Measurements from ENCODE around the gene CENPC.
"Not testable (repeated sequence)": the region's sequence is repeated elsewhere in the genome, so short reads cannot be mapped to it uniquely, and the experiment has no call there.

Gene CENPC

DNA sequence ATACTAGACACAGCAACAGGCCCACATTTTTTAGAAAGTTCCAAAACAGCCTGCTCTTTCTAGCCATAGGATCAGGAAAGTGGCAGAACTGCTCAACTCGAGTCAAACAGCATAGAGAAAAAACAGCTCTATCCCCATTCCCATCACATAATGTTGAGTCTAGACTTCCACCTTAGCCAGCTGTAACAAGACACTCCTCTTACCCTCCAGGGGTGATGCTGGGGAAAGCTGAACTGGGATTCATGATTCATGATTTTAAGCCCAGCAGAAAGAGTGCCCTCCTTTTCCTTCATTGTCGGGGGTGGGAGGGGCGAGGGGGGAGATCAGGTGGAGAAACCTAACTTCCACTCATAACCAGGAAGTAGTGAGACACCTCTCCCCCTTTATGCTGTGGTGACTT is 86.1 kb downstream of the CENPC start:
- H3K9me3 ChIP-seq (ENCODE audit: control insufficient read depth in 1 of 2, low read length in 2 of 2), result no peaks in the 10 kb centered on the region
- no peak overlapping the region for H3K9ac ChIP-seq (ENCODE audit: low read depth in 1 of 2, low read length in 2 of 2)
- no peaks in the 10 kb centered on the region for H3K27me3 ChIP-seq (ENCODE audit: control insufficient read depth in 1 of 2, insufficient read depth in 2 of 2, low read length in 2 of 2)
- no peak overlapping the region for H3K27ac ChIP-seq (ENCODE audit: low read depth, low read length)
- H3K36me3 ChIP-seq (ENCODE audit: control insufficient read depth in 1 of 2, insufficient read depth in 2 of 2, low read length in 2 of 2), result peaks cover 0 to 10% of the 10 kb centered on the region in 2 donors
- H3K4me1 ChIP-seq (ENCODE audit: control insufficient read depth in 1 of 2, insufficient read depth in 2 of 2, low read length in 2 of 2), result no peaks in the 10 kb centered on the region
- H3K4me3 ChIP-seq (ENCODE audit: low read depth in 1 of 2, low read length in 2 of 2), result no peak overlapping the region

DNA sequence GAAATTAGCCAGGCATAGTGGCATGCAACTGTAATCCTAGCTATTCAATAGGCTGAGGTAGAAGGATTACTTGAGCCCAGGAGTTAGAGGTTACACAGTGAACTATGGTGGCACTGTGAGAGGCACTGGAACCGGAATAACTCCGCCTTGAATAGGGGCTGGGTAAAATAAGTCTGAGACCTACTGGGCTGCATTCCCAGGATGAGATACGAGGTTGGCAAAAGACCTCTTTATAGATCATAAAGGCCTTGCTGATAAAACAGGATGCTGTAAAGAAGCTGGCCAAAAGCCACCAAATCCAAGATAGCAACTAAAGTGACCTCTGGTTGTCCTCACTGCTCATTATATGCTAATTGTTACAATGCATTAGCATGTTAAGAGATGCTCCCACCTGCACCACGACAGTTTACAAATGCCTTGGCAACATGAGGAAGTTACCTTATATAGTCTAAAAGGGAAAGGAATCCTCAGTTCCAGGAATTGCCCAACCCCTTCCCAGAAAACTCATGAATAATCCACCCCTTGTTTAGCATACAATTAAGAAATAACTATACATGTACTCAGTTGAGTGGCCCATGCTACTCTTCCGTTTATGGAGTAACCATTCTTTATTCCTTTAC is 88.6 kb downstream of the CENPC start:
- no peak overlapping the region for H3K4me3 ChIP-seq (ENCODE audit: low read depth in 1 of 2, low read length in 2 of 2)
- no peak overlapping the region for H3K27ac ChIP-seq (ENCODE audit: low read depth, low read length)
- H3K4me1 ChIP-seq (ENCODE audit: control insufficient read depth in 1 of 2, insufficient read depth in 2 of 2, low read length in 2 of 2), result peaks cover 0 to 4% of the 10 kb centered on the region in 2 donors
- peaks cover 0 to 10% of the 10 kb centered on the region in 2 donors for H3K36me3 ChIP-seq (ENCODE audit: control insufficient read depth in 1 of 2, insufficient read depth in 2 of 2, low read length in 2 of 2)
- no peaks in the 10 kb centered on the region for H3K9me3 ChIP-seq (ENCODE audit: control insufficient read depth in 1 of 2, low read length in 2 of 2)
- no peaks in the 10 kb centered on the region for H3K27me3 ChIP-seq (ENCODE audit: control insufficient read depth in 1 of 2, insufficient read depth in 2 of 2, low read length in 2 of 2)
- no peak overlapping the region for H3K9ac ChIP-seq (ENCODE audit: low read depth in 1 of 2, low read length in 2 of 2)

- not testable (repeated sequence) for H3K9me3 ChIP-seq (ENCODE audit: control insufficient read depth in 1 of 2, low read length in 2 of 2); H3K9ac ChIP-seq (ENCODE audit: low read depth in 1 of 2, low read length in 2 of 2); H3K4me3 ChIP-seq (ENCODE audit: low read depth in 1 of 2, low read length in 2 of 2); H3K4me1 ChIP-seq (ENCODE audit: control insufficient read depth in 1 of 2, insufficient read depth in 2 of 2, low read length in 2 of 2); H3K27me3 ChIP-seq (ENCODE audit: control insufficient read depth in 1 of 2, insufficient read depth in 2 of 2, low read length in 2 of 2)
- peaks cover 0 to 11% of the 10 kb centered on the region in 2 donors for H3K36me3 ChIP-seq (ENCODE audit: control insufficient read depth in 1 of 2, insufficient read depth in 2 of 2, low read length in 2 of 2)
- H3K27ac ChIP-seq (ENCODE audit: low read depth, low read length), result peak overlapping the region; percentile 1
Observed at GRCh38 chr4:67452846-67453205, 92.5 kb downstream of the CENPC start.

DNA sequence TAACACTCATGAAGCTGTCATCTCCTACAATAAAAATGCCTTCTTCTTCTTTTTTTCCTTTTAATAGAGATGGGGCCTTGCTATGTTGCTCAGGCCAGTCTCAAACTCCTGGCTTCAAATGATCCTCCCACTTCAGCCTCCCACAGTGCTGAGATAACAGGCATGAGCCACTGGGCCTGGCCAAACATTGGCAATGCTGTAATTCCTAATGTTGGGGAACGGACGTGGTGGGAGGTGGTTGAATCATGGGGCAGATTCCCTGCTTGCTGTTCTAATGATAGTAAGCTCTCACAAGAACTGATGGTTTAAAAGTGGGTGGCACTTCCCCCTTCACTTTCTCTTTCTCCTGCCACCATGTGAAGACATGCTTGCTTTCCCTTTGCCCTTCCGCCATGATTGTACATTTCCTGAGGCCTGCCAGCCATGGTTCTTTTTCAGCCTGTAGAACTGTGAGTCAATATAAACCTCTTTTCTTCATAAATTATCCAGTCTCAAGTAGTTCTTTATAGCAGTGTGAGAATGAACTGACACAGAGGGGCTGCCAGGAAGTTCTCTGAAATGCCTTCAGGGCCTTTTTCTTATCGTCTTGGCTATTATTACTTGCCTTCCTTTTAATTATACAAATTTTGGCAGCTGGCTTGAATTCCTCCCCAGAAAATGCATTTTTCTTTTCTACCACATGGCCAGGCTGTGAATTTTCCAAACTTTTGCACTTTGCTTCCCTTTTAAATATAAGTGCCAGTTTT is 93.0 kb downstream of the CENPC start:
- peaks cover 0 to 4% of the 10 kb centered on the region in 2 donors for H3K4me1 ChIP-seq (ENCODE audit: control insufficient read depth in 1 of 2, insufficient read depth in 2 of 2, low read length in 2 of 2)
- H3K4me3 ChIP-seq (ENCODE audit: low read depth in 1 of 2, low read length in 2 of 2), result no peak overlapping the region
- H3K36me3 ChIP-seq (ENCODE audit: control insufficient read depth in 1 of 2, insufficient read depth in 2 of 2, low read length in 2 of 2), result peaks cover 0 to 10% of the 10 kb centered on the region in 2 donors
- no peaks in the 10 kb centered on the region for H3K27me3 ChIP-seq (ENCODE audit: control insufficient read depth in 1 of 2, insufficient read depth in 2 of 2, low read length in 2 of 2)
- H3K9ac ChIP-seq (ENCODE audit: low read depth in 1 of 2, low read length in 2 of 2), result no peak overlapping the region
- no peak overlapping the region for H3K27ac ChIP-seq (ENCODE audit: low read depth, low read length)
- no peaks in the 10 kb centered on the region for H3K9me3 ChIP-seq (ENCODE audit: control insufficient read depth in 1 of 2, low read length in 2 of 2)

DNA sequence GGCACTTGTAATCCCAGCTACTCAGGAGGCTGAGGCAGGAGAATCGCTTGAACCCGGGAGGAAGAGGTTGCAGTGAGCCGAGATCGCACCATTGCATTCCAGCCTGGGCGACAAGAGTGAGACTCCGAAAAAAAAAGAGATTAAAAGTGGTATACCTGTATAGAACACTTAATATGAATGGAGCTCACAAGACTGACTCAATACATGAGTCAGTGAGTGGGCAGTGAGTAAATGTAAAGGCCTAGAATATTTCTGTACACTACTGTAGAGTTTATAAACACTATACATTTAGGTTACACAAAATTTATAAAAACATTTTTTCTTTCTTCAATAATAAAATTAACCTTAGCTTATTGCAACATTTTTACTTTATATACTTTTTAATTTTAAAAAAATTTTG is 93.8 kb downstream of the CENPC start:
- H3K36me3 ChIP-seq (ENCODE audit: control insufficient read depth in 1 of 2, insufficient read depth in 2 of 2, low read length in 2 of 2), result peaks cover 0 to 4% of the 10 kb centered on the region in 2 donors
- no peaks in the 10 kb centered on the region for H3K27me3 ChIP-seq (ENCODE audit: control insufficient read depth in 1 of 2, insufficient read depth in 2 of 2, low read length in 2 of 2)
- H3K4me1 ChIP-seq (ENCODE audit: control insufficient read depth in 1 of 2, insufficient read depth in 2 of 2, low read length in 2 of 2), result peaks cover 0 to 4% of the 10 kb centered on the region in 2 donors
- H3K27ac ChIP-seq (ENCODE audit: low read depth, low read length), result no peak overlapping the region
- H3K4me3 ChIP-seq (ENCODE audit: low read depth in 1 of 2, low read length in 2 of 2), result no peak overlapping the region
- H3K9me3 ChIP-seq (ENCODE audit: control insufficient read depth in 1 of 2, low read length in 2 of 2), result no peaks in the 10 kb centered on the region
- no peak overlapping the region for H3K9ac ChIP-seq (ENCODE audit: low read depth in 1 of 2, low read length in 2 of 2)

- Histone ChIP-seq H3K4me3 (ENCODE audit: low read depth in 1 of 2, low read length in 2 of 2) (no peak overlapping the region), H3K36me3 (ENCODE audit: control insufficient read depth in 1 of 2, insufficient read depth in 2 of 2, low read length in 2 of 2) (peaks cover 0 to 4% of the 10 kb centered on the region in 2 donors), H3K4me1 (ENCODE audit: control insufficient read depth in 1 of 2, insufficient read depth in 2 of 2, low read length in 2 of 2) (peaks cover 0 to 4% of the 10 kb centered on the region in 2 donors), H3K9me3 (ENCODE audit: control insufficient read depth in 1 of 2, low read length in 2 of 2) (no peaks in the 10 kb centered on the region), H3K27me3 (ENCODE audit: control insufficient read depth in 1 of 2, insufficient read depth in 2 of 2, low read length in 2 of 2) (no peaks in the 10 kb centered on the region), H3K27ac (ENCODE audit: low read depth, low read length) (no peak overlapping the region), H3K9ac (ENCODE audit: low read depth in 1 of 2, low read length in 2 of 2) (no peak overlapping the region)
Observed at GRCh38 chr4:67448621-67449020, 96.7 kb downstream of the CENPC start.

DNA sequence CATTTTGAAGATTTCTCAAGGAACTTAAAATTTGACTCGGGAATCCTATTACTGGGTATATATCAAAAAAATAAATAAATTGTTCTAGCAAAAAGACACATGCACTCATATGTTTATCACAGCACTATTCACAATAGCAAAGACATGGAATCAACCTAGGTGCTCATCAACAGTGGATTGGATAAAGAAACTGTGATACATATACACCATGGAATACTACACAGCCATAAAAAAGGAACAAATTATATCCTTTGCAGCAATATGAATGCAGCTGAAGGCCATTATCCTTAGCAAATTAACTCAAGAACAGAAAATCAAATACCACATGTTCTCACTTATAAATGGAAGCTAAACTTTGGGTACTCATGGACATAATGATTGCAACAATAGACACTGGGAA is 97.4 kb downstream of the CENPC start:
- peaks cover 0 to 4% of the 10 kb centered on the region in 2 donors for H3K36me3 ChIP-seq (ENCODE audit: control insufficient read depth in 1 of 2, insufficient read depth in 2 of 2, low read length in 2 of 2)
- no peak overlapping the region for H3K27ac ChIP-seq (ENCODE audit: low read depth, low read length)
- no peaks in the 10 kb centered on the region for H3K9me3 ChIP-seq (ENCODE audit: control insufficient read depth in 1 of 2, low read length in 2 of 2)
- H3K4me3 ChIP-seq (ENCODE audit: low read depth in 1 of 2, low read length in 2 of 2), result no peak overlapping the region
- H3K4me1 ChIP-seq (ENCODE audit: control insufficient read depth in 1 of 2, insufficient read depth in 2 of 2, low read length in 2 of 2), result peaks cover 0 to under 1% of the 10 kb centered on the region in 2 donors
- no peak overlapping the region for H3K9ac ChIP-seq (ENCODE audit: low read depth in 1 of 2, low read length in 2 of 2)
- H3K27me3 ChIP-seq (ENCODE audit: control insufficient read depth in 1 of 2, insufficient read depth in 2 of 2, low read length in 2 of 2), result no peaks in the 10 kb centered on the region

DNA sequence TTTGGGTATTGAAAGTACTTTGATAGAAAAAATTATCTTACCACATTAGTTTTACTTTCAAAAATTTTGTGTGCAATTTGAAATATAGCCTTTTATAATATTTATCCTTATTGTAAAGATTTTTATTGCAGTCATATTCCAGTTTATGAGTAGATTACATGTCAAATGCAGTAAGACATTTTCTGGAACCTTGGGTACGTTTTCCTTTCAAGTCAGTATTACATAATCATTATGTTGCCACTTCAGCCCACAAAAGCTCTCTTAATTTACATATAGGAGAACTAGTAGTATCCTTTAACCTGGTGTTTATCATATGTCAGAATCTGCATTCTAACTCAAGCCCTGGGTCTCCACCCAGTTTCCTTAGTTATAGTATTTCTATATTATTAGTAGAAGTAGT is 98.5 kb downstream of the CENPC start:
- Histone ChIP-seq H3K27ac (ENCODE audit: low read depth, low read length) (no peak overlapping the region), H3K4me3 (ENCODE audit: low read depth in 1 of 2, low read length in 2 of 2) (no peak overlapping the region), H3K9me3 (ENCODE audit: control insufficient read depth in 1 of 2, low read length in 2 of 2) (no peaks in the 10 kb centered on the region), H3K4me1 (ENCODE audit: control insufficient read depth in 1 of 2, insufficient read depth in 2 of 2, low read length in 2 of 2) (no peaks in the 10 kb centered on the region), H3K27me3 (ENCODE audit: control insufficient read depth in 1 of 2, insufficient read depth in 2 of 2, low read length in 2 of 2) (no peaks in the 10 kb centered on the region), H3K36me3 (ENCODE audit: control insufficient read depth in 1 of 2, insufficient read depth in 2 of 2, low read length in 2 of 2) (peaks cover 0 to 4% of the 10 kb centered on the region in 2 donors), H3K9ac (ENCODE audit: low read depth in 1 of 2, low read length in 2 of 2) (no peak overlapping the region)

DNA sequence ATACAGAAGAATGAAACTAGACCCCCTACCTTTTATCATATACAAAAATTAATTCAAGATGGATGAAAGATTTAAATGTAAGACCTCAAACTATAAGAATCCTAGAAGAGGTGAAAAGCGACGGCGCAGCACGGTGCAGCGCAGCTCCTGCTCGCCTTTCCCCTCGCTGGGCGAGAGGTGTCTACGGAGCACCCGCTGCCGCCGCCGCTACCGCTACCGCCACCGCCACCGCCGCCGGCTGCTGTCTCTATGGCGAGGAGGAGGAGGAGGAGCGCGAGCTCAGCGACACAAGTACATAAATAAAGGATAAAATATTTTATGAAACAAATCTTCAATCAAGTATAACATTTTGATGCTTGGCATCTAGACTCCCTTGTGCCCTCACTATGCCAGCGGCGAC is 99.4 kb downstream of the CENPC start:
- not testable (repeated sequence) for H3K9ac ChIP-seq (ENCODE audit: low read depth in 1 of 2, low read length in 2 of 2); H3K9me3 ChIP-seq (ENCODE audit: control insufficient read depth in 1 of 2, low read length in 2 of 2); H3K4me1 ChIP-seq (ENCODE audit: control insufficient read depth in 1 of 2, insufficient read depth in 2 of 2, low read length in 2 of 2); H3K27ac ChIP-seq (ENCODE audit: low read depth, low read length); H3K36me3 ChIP-seq (ENCODE audit: control insufficient read depth in 1 of 2, insufficient read depth in 2 of 2, low read length in 2 of 2); H3K27me3 ChIP-seq (ENCODE audit: control insufficient read depth in 1 of 2, insufficient read depth in 2 of 2, low read length in 2 of 2); H3K4me3 ChIP-seq (ENCODE audit: low read depth in 1 of 2, low read length in 2 of 2)

GRCh38 chr4:67438975-67439374 is 106.3 kb downstream of the CENPC start:
- H3K4me1 ChIP-seq (ENCODE audit: control insufficient read depth in 1 of 2, insufficient read depth in 2 of 2, low read length in 2 of 2), result no peaks in the 10 kb centered on the region
- no peak overlapping the region for H3K9ac ChIP-seq (ENCODE audit: low read depth in 1 of 2, low read length in 2 of 2)
- H3K9me3 ChIP-seq (ENCODE audit: control insufficient read depth in 1 of 2, low read length in 2 of 2), result no peaks in the 10 kb centered on the region
- no peaks in the 10 kb centered on the region for H3K36me3 ChIP-seq (ENCODE audit: control insufficient read depth in 1 of 2, insufficient read depth in 2 of 2, low read length in 2 of 2)
- no peak overlapping the region for H3K27ac ChIP-seq (ENCODE audit: low read depth, low read length)
- H3K27me3 ChIP-seq (ENCODE audit: control insufficient read depth in 1 of 2, insufficient read depth in 2 of 2, low read length in 2 of 2), result no peaks in the 10 kb centered on the region
- H3K4me3 ChIP-seq (ENCODE audit: low read depth in 1 of 2, low read length in 2 of 2), result no peak overlapping the region
